SK-N-SH (cell line): Measurements from ENCODE around the gene HMHB1.
A peak's percentile ranks its signal among the peaks of the same experiment; 100 is the strongest.

Experiments
- CHD2 ChIP-seq: fragments of 150-350 bp; IDR thresholded peaks from 2 replicates; pipeline ENCODE4 v1.6.1; 2018; ENCODE audit warnings: low read length; ENCODE audit not compliant: partially characterized antibody
- EP300 ChIP-seq, 2 experiments: IDR thresholded peaks; 2 replicates each; pipeline versions ENCODE4 v1.4.0 to v1.6.1; 2012; ENCODE audit warnings: borderline replicate concordance in 1 of 2, low read depth in 1 of 2, low read length in 1 of 2
- REST ChIP-seq: IDR thresholded peaks from 2 replicates; pipeline ENCODE4 v1.6.1; 2012; ENCODE audit warnings: mild to moderate bottlenecking, low read depth, low read length, moderate library complexity
- TAF1 ChIP-seq: IDR thresholded peaks from 2 replicates; pipeline ENCODE4 v1.6.1; 2012; ENCODE audit warnings: low read depth, mild to moderate bottlenecking, low read length, moderate library complexity, borderline replicate concordance
- TEAD4 ChIP-seq: IDR thresholded peaks from 2 replicates; pipeline ENCODE4 v1.4.0; 2012; ENCODE audit warnings: mild to moderate bottlenecking, borderline replicate concordance; ENCODE audit not compliant: insufficient read depth

GRCh38 chr5:143837306-143837848 is 25.4 kb downstream of the HMHB1 start:
- TF ChIP-seq TEAD4: no peak
- TF ChIP-seq REST: no peak
- TF ChIP-seq CHD2: no peak
- TF ChIP-seq TAF1: no peak
- 0 out of 4 replicates have a peak, but pooled peaks have one; percentile 14 to 23 for TF ChIP-seq EP300 (IDR thresholded peaks at IDR 0.05; ENCODE audit: borderline replicate concordance in 1 of 2, low read depth in 1 of 2, low read length in 1 of 2)
